Stomach (tissue), 4 donors: ENCODE results near the gene SECISBP2L.

Experiments used
- POLR2A ChIP-seq, 4 donors: fragments of 450-650 bp; IDR thresholded peaks; one replicate each; pipeline ENCODE4 v1.6.1; 2016; ENCODE audit warnings: antibody characterized with exemption in 4 of 4, control low read depth in 2 of 4, mild to moderate bottlenecking in 1 of 4, moderate library complexity in 1 of 4
- POLR2AphosphoS5 ChIP-seq, 3 donors: sonication (generic); formaldehyde crosslinking; IDR thresholded peaks; one replicate each; pipeline ENCODE4 v1.6.1; 2016; ENCODE audit warnings: antibody characterized with exemption in 3 of 3
- TF ChIP-seq, protein P1 (sequence below), 7 experiments: fragments of 450-650 bp in 4 of 7; fragments of 200-600 bp in 3 of 7; sonication (generic) in 3 of 7; IDR thresholded peaks; one replicate each; pipeline ENCODE4 v1.5.1; 2016 to 2019; ENCODE audit warnings: antibody characterized with exemption in 7 of 7, control low read depth in 2 of 7, mild to moderate bottlenecking in 1 of 7

DNA sequence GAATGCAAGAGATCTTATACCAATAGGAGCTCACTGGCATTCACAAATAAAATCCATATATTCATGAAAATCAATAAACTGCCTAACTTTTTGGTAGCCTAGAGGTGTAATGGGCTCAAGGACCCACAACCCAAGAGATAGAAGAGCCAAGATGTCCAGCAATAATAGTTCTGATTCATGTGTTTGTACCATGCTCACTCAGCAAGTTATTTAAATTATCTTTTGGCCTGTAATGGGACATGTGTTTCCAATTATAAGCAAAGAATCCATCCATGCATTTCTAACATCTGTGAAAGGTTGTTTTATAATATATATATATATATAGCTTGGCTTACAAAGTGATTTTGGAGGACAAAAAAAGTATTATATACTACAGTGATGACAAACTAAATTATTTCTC lies 52.9 kb downstream of the SECISBP2L start:
- TF ChIP-seq POLR2A (IDR thresholded peaks at IDR 0.05): no peak
- TF ChIP-seq, protein P1, sequence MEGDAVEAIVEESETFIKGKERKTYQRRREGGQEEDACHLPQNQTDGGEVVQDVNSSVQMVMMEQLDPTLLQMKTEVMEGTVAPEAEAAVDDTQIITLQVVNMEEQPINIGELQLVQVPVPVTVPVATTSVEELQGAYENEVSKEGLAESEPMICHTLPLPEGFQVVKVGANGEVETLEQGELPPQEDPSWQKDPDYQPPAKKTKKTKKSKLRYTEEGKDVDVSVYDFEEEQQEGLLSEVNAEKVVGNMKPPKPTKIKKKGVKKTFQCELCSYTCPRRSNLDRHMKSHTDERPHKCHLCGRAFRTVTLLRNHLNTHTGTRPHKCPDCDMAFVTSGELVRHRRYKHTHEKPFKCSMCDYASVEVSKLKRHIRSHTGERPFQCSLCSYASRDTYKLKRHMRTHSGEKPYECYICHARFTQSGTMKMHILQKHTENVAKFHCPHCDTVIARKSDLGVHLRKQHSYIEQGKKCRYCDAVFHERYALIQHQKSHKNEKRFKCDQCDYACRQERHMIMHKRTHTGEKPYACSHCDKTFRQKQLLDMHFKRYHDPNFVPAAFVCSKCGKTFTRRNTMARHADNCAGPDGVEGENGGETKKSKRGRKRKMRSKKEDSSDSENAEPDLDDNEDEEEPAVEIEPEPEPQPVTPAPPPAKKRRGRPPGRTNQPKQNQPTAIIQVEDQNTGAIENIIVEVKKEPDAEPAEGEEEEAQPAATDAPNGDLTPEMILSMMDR (IDR thresholded peaks at IDR 0.05): no peak
- TF ChIP-seq POLR2AphosphoS5 (IDR thresholded peaks at IDR 0.05): no peak
